Mammary epithelial cell (primary cell): ENCODE measurements around the gene IGLON5.

ENCODE experiments used
- CTCF ChIP-seq, 2 donors: IDR thresholded peaks in 1 of 2; conservative IDR thresholded peaks in 1 of 2; 2 replicates each; pipeline ENCODE4 v1.5.1; 2011 to 2012; ENCODE audit warnings: inconsistent platforms in 2 of 2, low read length in 2 of 2, mild to moderate bottlenecking in 2 of 2, control low read depth in 1 of 2, low read depth in 1 of 2; ENCODE audit not compliant: insufficient read depth in 1 of 2; ENCODE audit errors: extremely low read depth in 1 of 2
- EZH2 ChIP-seq: IDR thresholded peaks from 2 replicates; pipeline ENCODE4 v1.6.1; 2012; ENCODE audit warnings: low read length, inconsistent platforms, borderline replicate concordance

GRCh38 chr19:51354103-51354741 lies 42.8 kb downstream of the IGLON5 start:
- no peak for TF ChIP-seq CTCF (conservative IDR thresholded peaks at IDR 0.05 in 1 of 2, IDR thresholded peaks at IDR 0.05 in 1 of 2; ENCODE audit: extremely low read depth in 1 of 2, insufficient read depth in 1 of 2, low read depth in 1 of 2, low read length in 2 of 2)
- TF ChIP-seq EZH2, result no peak
